ENCODE data around the gene CIZ1.

Gene CIZ1

GRCh38 chr9:128148509-128149000 lies 42.8 kb downstream of the CIZ1 start:
- no peak for DNase-seq (ENCODE audit: low read depth)
- H3K4me3 ChIP-seq (replicated peaks; ENCODE audit: low read depth, low read length), result no peak overlapping the region
- no peak for TF ChIP-seq CTCF (IDR thresholded peaks at IDR 0.05; ENCODE audit: low read length, missing control alignments)

GRCh38 chr9:128146591-128147120 lies 44.7 kb downstream of the CIZ1 start:
- no peak for DNase-seq (ENCODE audit: low read depth)
- no peak overlapping the region for H3K4me3 ChIP-seq (replicated peaks; ENCODE audit: low read depth, low read length)
- TF ChIP-seq CTCF (IDR thresholded peaks at IDR 0.05; ENCODE audit: low read length, missing control alignments), result no peak

GRCh38 chr9:128145951-128146351 lies 45.4 kb downstream of the CIZ1 start:
- DNase-seq (ENCODE audit: low read depth), result no peak
- no peak for TF ChIP-seq CTCF (IDR thresholded peaks at IDR 0.05; ENCODE audit: low read length, missing control alignments)
- no peak overlapping the region for H3K4me3 ChIP-seq (replicated peaks; ENCODE audit: low read depth, low read length)

- no peak for TF ChIP-seq CTCF (IDR thresholded peaks at IDR 0.05; ENCODE audit: low read length, missing control alignments)
- no peak for DNase-seq (ENCODE audit: low read depth)
- no peak overlapping the region for H3K4me3 ChIP-seq (replicated peaks; ENCODE audit: low read depth, low read length)
Measured at GRCh38 chr9:128145536-128145935, 45.8 kb downstream of the CIZ1 start.

- no peak overlapping the region for H3K4me3 ChIP-seq (replicated peaks; ENCODE audit: low read depth, low read length)
- DNase-seq (ENCODE audit: low read depth), result no peak
- TF ChIP-seq CTCF (IDR thresholded peaks at IDR 0.05; ENCODE audit: low read length, missing control alignments), result no peak
Measured at GRCh38 chr9:128144239-128145181, 46.9 kb downstream of the CIZ1 start.

GRCh38 chr9:128143525-128144238 lies 47.7 kb downstream of the CIZ1 start:
- H3K4me3 ChIP-seq (replicated peaks; ENCODE audit: low read depth, low read length), result no peak overlapping the region
- DNase-seq (ENCODE audit: low read depth), result no peak
- TF ChIP-seq CTCF (IDR thresholded peaks at IDR 0.05; ENCODE audit: low read length, missing control alignments), result no peak

All from fibroblast of pulmonary artery (primary cell).